ENCODE results near the gene FMN2.
A peak's percentile ranks its signal among the peaks of the same experiment; 100 is the strongest.

FMN2 gene

DNA sequence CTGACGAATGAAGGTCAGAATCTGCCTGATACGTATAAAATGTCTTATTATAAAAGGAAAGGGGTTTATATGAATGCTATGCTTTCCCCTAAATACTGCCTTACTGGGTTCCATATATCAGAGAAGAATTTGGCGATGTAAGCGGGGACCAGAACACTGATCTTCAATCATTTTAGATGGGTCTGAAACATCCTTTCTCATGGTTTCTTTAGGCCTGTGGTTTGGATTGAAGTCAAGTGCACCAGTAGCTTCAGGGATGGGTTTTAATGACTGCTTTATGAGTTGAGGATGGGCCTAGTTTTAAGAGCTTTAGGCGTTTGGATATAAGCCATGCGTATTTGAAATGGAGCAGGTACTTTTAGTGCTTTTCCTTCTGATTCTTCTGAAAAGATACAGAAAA is 6.9 kb downstream of the FMN2 start:
- DNase-seq (ENCODE audit: low spot score): no peak

GRCh38 chr1:240099329-240099728 is 7.6 kb downstream of the FMN2 start:
- peak; percentile 77 for DNase-seq (ENCODE audit: low spot score)

DNA sequence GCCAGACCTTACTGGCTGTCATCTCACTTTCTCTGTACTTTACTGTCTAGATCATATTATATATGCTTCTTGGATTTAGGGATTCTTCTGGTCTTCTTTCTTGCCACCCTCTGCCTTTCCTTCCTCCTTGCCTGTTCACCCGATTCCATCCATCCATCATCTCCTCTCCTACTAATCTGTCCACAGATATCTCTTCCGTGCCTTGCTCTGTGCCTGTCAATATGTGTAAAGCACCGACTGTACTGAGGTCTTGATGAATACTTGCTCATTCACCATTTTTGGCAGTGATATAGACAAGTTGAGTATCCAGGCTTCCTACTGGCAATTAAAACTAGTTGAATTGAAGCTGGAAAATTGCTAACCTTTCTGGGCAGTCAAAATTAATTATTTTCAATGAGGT is 8.1 kb downstream of the FMN2 start:
- DNase-seq (ENCODE audit: low spot score): no peak

- no peak for DNase-seq (ENCODE audit: low spot score)
Observed at GRCh38 chr1:240100371-240100934, 8.8 kb downstream of the FMN2 start.

DNA sequence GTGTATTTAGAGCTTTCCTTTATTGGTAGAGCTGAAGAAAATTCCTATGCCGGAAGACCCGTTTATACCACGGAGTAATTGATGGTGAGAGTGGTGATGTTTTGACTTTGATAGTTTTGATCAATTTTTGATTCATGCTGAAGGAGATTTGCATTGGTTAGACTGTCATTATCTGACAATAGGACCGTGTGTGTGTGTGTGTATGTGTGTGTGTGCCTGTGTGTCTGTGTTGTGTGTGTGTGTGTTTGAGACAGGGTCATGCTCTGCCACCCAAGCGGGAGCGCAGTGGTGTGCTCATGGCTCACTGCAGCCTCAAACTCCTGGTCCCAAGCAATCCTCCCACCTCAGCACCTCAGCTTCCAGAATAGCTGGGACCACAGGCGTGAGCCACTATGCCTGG is 9.6 kb downstream of the FMN2 start:
- no peak for DNase-seq (ENCODE audit: low spot score)

GRCh38 chr1:240101737-240102136 is 10.1 kb downstream of the FMN2 start:
- no peak for DNase-seq (ENCODE audit: low spot score)

DNA sequence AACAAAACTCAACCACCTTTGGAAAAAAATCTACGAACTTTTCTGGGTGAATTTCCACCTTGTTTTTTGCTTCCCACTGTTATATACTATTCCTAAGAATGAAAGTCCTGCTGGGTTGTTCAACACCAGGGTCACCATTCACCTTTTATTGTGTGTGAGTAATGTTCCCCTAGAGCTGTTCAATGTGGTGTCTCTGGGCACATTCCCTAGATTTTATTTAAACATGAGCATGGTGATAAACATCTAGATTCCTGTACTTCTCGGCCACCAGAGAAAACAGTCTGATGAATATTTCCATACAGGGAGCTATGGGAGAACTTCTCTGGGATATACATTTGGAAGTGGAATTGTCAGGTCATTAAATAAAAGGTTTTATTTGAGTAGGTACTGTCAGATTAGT is 13.0 kb downstream of the FMN2 start:
- no peak for DNase-seq (ENCODE audit: low spot score)

DNA sequence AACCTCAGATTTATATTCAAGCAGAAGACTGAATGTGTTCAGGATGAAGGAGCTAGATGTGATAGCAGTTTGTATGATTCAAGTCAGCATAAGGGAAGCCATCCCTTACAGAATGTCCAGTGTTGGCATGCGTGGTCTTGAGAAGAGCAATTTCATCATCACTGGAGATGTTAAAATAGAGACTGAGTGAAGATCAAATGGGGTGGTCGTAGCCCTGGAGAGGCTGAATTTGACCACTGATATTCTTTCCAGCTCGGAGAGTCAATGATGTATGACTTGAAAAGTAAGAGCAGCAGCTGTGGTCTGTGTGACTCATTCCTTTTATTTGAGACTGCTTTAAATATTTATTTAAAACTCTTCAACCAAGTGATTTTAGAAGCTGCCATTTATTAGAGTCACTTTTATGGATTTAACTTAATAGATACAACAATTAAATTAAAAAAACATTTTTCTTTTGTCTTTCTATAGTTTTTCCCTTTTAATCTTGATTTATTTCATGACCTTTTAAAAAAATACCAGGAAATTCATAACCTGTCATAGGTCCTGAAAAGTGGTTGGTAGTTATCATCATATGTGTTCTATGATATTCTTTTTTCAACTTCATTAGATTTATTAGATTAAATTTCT is 15.5 kb downstream of the FMN2 start:
- no peak for DNase-seq (ENCODE audit: low spot score)

DNA sequence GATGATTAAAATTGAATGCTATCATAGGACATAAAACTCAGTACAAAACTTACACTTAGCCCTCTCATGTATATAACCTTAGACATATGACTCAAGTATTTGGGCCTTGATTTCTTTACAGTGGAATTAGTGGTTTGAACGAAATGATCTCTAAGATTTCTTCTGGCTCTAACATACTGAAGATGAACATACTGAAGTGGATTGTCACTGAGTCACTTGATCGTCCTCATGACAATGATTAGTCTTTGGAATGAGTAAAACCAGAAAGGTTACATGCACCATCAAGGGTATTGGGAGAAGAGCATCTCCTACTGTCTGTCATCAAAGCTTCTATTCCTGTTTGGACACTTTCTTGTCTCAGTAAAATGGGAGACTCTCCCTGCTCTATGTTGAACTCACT is 17.4 kb downstream of the FMN2 start:
- DNase-seq (ENCODE audit: low spot score): no peak

DNA sequence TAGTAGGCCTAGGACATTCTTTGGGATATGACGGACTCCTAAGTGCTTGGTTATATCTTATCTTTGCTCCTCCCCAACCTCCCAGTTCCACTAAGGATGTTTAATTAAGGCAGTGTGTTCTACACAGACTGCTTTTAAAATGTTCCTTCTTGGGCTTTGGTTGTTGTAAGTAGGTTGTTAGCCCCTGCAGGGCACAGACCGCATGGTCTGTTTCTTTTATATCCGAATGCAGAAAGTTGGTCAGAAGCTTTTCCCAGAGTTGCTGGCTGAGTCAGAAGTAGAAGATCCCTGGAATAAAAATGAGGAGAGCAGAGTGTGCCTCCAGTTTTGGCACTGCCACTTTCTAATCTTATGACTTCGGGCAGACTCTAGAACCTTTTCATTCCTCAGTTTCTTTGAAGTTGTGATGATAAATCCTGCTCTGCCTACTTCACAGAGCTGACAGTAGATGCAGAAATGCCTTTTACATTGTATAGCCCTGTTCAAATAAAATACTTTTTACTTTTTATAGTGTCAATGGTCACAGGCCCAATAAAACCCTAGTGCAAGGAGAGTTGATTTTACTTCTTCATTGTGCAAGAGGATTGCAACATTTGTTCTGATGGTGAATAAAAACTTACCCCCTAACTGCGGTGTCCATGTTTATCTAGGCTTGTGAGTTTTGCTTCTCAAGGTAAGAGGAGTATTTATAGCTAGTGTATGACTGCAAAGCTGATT is 18.4 kb downstream of the FMN2 start:
- DNase-seq (ENCODE audit: low spot score): peak; percentile 63

- DNase-seq (ENCODE audit: low spot score): no peak
Observed at GRCh38 chr1:240111558-240111957, 19.9 kb downstream of the FMN2 start.

GRCh38 chr1:240114222-240114621 is 22.5 kb downstream of the FMN2 start:
- no peak for DNase-seq (ENCODE audit: low spot score)

DNA sequence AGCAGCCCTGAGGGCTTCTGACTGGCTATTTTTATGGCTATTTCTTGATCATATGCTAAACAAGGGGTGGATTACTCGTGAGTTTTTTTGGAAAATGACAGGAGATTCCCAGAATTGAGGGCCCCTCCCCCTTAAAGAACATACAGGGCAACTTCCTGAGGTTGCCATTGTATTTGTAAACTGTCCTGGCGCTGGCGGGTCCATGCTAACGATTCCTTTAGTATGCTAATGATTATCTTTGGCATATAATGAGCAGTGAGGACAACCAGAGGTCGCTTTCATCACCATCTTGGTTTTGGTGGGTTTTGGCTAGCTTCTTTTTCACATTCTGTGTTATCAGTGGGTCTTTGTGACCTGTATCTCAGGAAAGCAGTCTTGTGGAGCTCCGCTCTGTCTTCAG is 24.1 kb downstream of the FMN2 start:
- no peak for DNase-seq (ENCODE audit: low spot score)

DNA sequence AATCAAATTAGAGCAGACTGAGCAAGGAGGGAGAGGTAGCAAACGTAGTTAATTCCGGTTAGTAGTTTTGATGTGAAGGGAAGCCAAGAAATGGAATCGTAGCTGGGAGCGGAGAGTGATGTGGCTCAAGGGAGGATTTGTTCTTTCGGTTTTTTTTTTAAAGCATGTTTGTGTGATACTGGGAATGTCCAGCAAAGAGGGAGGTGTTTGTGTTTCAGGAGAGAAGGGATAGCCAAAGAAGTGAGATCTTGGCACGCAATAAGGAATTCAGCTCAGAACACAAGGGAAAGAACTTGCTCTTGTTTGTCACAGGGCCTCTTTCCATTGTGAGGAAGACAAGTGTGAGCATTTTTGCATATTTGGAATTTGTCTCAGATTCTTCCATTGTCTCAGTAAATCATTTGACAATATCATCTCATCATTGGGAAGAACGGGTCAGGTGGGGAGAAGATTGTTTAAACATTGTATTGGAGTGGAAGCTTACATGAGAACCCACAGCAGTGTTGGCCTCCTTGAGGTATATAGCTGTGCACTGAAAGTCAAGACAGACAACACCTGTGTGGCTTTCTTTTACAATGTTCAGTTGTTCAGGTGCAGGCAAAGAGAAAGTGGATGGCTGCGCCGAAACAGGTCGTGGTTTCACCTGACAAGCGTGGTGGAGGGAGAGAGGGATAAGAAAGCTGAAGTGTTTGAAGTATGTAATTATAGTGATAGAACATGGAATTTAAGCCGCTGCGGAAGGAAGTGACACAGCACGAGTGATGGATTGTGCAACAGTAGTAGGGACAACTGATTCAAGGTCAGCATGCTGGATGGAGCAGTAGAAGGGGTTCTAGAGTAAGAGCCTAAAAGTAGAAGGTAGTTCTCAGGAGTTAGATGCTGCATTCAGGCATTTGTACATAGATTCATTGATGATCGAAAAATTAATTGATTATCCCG is 25.4 kb downstream of the FMN2 start:
- no peak for DNase-seq (ENCODE audit: low spot score)

DNA sequence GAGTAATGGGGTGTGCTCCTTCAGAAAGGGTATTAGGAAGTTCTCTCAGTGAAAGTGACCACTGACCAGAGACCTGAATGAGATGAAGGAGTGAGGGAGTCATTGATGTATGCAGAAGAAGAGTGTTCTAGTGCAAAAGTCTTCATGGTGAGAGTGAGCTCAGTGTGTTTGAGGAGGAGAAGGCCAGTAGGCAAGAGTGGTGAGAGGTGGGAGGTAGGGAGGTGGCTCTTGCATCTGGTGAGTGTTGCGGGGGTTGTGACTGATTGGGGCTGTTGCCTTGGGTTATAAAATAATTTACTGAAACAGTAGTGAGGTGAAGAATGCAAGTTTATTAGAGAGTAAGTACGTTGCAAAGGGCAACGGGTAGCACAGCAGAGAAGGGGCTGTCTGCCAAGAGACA is 26.2 kb downstream of the FMN2 start:
- no peak for DNase-seq (ENCODE audit: low spot score)

DNA sequence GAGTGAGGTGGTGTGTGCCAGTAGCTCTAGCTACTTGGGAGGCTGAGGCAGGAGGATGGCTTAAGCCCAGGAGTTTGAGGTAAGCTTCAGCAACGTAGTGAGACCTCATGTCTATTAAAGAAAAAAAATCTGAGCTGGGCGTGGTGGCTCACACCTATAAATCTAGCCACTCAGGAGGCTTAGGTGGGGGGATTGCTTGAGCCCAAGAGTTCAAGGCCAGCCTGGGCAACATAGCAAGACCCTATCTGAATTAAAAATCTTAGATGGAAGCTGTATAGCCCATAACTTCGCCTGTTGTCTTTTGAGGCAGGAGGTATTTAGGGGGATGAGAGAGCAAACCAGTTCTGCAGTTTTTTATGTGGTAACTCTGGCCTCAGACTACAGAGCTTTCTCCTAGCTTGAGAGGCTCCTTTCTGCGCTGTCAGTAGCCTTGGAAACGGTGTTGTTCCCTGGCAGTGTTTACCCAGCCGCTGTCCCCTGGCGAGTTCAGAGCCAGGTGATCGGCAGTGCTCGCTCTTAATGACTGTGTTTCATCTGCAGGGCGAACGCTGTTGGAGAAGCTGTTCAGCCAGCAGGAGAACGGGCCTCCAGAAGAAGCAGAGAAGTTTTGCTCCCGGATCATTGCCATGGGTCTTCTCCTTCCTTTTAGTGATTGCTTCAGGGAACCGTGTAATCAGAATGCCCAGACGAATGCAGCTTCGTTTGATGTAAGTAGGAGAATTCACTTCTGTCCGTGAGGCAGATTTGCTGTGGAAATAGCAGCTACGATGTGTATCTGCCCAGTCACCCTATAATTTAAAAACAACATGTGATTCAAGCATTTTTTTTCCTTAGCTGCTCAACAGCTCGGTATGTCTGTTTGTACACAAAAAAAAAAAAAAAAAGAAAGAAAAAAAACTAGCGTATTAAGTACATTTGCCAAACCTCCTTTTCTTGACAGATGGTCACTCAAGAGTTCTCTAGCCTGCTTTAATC is 31.2 kb downstream of the FMN2 start:
- DNase-seq (ENCODE audit: low spot score): peak; percentile 39

DNA sequence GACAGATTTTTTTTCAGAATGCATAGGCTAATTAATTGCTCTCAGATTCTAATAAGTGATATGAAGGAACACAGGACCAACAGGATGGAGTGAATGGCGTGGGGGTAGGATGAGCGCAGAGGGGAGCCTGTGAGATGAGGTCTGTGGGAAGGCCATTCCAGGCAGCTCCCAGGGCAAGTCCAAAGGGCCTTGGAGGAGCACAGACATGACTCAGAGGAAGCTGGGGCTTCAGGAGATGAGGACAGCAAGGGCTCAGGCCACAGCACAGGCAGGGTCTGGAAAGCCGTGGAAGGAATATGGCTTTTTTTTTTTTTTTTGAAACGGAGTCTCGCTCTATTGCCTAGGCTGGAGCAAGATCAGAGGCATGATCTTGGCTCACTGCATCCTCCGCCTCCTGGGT is 35.1 kb downstream of the FMN2 start:
- DNase-seq (ENCODE audit: low spot score): no peak

DNA sequence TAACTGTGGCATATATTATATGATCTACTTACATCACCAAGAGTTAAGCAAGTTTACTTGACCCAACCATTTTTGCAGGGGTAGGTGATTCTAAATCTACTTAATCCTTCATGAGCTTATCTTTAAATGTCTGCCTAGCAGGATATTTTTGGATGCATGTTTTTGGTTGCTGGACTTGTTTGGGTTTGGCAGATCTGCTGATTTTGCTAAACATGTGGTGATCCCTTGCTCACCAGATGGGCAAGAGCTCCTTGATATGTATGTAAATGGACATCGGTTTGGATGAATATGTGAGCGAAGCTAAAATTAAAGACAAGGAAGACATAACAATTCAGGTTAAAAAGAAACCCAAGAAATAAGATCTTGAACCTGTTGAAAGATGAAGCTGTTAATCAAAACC is 36.7 kb downstream of the FMN2 start:
- DNase-seq (ENCODE audit: low spot score): no peak

DNA sequence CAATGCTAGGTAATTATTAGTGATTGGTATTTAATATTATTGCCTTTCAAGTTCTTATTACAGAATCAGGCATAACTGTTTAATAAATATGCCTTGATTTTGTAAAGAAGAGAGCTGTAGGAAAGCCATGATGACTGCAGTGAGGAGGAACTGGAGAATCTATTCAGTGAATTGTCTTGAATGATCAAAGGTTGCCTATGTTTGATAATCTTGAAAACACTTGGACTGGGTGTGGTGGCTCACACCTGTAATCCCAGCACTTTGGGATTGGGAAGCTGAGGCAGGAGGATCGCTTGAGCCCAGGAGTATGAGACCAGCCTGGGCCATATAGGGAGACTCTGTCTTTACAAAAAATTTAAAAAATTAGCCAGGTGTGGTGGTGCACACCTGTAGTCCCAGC is 42.4 kb downstream of the FMN2 start:
- no peak for DNase-seq (ENCODE audit: low spot score)

DNA sequence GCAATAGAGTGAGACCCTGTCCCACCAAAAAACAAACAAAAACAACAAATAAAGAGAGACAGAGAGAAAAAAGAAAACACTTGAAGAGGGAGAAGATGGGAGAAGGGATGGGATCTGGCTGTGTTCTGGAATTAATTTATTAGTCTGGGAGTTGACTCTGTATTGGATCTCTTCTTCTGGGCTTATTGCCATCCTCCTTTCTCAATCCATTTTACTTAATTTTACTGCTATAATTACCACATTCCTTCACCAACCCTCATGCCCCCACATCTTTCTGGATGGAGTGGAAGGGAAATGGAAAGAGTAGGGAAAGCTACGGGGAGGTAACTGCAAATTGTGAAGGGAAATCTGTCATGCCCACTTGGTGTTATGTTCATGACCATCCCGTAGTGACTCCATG is 42.9 kb downstream of the FMN2 start:
- no peak for DNase-seq (ENCODE audit: low spot score)

DNA sequence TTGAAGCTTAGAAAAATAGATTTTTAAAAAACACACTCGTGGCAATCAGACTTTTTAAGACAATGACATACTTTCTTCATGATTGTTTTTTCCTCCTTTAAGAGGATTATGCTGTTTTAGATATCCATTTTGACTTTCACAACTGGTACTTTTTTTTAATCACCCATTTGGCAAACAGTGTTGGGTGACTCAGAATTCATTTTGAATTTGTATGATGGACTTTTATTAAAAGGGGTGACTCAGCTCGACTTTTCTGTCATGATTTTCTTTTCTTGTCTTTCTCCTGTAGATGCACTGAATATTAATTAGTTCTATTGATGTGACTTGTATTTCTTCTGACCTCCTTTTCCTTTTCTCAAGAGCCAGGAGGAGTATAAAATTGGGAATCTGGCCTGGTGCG is 44.7 kb downstream of the FMN2 start:
- no peak for DNase-seq (ENCODE audit: low spot score)
